GM19438 (cell line): ENCODE data around the gene GNAI3.

Experiments
- ATAC-seq: cut with Tn5 transposase; IDR thresholded peaks from one replicate; pipeline ENCODE4 v1.9.1; 2021; ENCODE audit warnings: low read depth; ENCODE audit not compliant: unreplicated experiment

GNAI3 gene

DNA sequence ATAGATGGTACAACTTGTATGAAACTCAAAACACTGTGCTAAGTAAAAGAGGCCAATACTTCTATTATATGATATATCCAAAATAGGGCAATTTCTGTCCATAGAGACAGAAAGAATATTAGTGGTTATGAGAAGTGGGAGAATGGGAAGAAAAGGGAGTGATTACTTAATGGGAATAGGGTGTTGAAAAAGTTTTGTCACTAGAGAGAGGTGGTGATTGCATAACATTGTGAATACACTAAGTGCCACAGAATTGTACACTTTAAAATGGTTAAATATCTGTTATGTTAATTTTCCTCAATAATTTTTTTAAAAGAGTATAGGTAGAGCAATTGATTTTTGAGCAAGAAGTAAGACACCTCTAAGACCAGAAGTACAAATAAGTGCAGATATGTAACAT, 41.3 kb downstream of the GNAI3 start:
- no peak for ATAC-seq

DNA sequence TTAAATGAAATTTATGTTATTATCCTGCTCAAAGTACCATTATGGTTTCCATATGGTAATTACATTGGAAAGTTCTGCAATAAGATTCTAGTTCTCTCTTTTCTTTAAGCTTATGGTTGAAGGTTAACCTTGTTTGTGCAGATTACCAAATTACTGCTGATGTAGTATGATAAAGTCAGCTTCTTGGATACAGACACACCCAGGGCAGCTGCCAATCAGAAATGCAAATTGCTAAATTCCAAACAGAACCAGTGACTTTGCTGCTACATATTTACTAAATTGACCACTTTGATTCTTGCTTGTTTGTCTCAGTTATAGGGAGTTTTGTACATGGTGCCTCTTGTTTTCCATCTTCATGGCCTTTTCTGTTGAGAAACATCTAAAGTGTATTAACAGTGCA, 44.5 kb downstream of the GNAI3 start:
- no peak for ATAC-seq

DNA sequence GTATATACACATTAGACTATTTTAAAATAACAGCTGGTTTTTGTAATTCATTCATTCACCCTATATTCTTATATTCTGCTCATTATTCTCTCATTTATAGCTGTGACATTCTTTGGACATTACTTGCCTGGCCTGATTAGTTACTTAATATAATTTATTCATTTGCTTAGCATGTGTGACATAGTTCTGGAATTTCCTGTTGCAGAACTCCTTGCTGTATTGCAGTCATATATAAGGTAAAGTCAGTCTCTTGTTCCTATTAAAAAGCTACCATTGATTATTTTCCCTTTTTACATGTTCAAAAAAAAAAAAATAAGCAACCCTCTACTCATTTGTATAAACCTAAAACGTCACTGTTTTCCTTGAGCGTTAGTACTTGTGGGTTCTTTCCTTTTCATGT, 47.1 kb downstream of the GNAI3 start:
- no peak for ATAC-seq

DNA sequence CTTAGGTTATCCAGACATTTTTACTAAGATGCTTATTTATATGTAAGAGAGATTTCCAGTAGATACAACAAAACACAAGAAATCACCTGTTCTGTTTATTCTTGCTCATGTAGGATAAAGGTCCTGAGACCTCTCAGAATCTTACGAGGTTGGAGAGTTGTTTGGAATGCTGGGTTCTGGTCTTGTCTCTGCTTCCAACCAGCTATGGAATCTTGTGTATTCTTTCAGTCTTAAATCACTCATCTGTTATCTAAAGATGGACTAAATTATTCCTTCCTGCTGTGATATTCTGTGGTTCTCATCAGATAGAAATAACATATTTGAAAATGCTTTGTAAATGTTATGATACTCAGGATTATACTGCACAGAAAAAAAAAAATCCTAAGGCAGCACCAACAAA, 49.7 kb downstream of the GNAI3 start:
- no peak for ATAC-seq

DNA sequence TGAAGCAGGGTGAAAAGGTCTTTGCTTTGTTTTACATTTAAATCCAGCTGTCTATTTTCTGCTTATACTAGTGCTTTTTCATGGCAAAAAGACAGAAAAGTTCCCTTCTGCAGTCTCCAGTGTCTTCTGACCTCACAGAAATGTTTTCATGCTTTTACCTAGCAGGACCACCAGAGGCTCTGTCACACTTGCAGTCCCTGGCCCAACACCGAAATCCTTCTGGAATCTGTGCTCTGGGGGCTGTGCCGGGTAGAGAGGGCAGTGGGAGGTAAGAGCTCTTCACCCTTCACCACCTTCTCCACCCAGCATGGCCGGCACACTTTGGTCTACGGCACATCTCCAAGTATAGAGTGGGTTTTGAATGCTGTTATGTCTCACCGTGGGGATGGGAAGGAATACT, 50.2 kb downstream of the GNAI3 start:
- ATAC-seq: no peak

DNA sequence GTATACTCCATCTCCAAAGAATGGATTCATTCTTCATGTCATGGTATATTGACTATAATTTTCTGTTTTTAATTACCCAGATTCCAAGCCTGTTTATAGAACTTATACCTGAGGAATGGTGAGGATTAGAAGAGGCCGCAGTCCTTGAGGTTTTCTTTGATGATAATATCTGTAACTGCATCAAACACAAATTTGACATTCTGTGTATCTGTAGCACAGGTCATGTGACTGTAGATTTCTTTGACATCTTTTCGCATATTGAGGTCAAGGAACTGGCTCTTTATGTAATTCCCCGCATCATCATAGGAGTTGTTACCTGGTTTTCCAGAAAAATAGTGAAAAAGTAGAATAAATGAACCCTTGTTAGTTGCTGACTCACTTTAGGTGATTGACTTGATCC, 54.8 kb downstream of the GNAI3 start:
- no peak for ATAC-seq

DNA sequence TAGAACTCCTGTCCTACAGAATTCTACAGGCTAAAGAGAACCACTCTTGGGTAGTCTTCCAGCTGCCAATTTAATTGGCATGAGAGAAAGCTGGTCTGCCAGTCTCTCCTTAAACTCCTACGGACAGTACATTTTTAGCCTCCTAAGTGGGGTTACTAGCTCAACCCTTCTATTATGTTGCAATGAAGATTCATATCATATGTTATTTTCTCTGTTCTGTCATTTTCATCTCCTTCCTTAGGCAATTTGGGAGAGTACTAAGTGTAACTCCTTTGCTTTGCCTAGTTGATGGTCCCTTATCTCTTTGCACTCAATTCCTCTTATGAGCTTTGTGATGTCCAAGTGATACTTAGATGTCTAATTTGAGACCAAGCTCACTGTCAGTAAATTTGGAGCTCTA, 57.0 kb downstream of the GNAI3 start:
- ATAC-seq: no peak

DNA sequence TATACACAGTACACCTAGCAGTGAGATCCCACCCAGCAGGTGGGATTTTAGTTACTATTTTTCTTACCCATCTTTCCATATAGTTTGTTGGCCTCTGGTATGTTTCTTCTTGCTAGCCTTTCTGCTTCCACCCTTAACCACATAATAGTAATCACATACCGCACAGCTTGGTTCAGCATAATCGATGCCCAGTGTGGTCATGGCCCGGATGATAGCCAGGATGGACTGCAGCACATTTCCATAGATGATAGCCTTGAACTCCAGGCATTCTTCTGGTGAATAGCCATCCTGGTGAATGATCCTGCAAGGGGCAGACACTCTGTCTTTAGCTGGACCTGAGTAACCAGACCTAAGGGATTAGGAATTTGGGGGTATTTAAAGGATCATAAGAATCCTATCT, 61.5 kb downstream of the GNAI3 start:
- ATAC-seq: no peak

DNA sequence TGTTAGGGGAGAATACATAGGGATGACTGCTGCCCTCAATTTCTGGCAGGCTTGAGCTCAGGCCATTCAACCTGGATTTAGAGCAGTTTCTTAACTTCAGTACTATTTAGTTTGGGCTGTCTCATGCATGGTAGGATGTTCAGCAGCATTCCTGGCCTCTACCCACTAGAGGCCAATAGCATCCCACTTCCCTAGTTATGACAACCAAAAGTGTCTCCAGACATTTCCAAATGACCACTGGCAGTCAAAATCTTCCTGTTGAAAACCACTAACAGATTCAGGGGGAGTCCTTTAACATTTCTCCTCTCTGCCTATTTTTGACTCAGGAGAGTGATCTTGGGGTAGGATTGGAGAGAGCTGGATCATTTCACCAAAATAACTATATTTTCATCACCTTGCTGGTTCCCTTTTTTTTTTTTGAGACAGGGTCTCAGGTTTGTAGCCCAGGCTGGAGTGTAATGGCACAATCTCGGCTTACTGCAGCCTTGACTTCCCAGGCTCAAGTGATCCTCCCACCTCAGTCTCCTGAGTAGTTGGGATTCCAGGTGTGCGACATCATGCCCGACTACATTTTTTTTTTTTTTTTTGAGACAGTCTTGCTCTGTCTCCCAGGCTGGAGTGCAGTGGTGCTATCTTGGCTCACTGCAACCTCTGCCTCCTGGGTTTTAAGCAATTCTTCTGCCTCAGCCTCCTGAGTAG, 62.3 kb downstream of the GNAI3 start:
- no peak for ATAC-seq

DNA sequence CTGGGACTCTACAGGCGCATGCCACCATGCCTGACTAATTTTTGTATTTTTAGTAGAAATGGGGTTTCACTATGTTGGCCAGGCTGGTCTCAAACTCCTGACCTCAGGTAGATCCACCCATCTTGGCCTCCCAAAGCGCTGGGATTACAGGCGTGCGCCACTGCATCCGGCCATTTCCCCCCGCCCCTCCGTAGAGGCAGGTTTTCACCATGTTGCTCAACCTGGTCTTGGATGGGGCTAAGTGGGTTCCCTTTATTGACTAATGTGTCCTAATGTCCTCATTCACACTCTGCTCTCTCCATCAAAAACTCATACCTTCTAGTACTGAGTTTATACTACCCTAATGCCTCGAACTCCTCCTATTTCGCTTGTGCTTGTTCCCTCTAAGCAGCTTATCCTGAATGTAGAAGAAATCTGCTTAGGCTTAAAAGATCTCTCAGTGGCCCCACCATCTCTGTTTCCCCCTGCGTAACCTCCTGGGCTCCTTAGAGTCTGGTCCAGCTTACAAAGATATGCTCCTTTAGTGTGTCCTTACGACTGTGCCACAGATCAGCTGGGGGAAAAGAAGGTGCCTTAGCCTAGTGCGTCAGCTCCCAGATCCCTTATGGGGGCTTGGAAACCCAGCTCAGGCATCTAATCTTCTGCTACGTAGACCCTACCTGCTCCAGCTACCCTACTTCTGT, 63.0 kb downstream of the GNAI3 start:
- no peak for ATAC-seq

DNA sequence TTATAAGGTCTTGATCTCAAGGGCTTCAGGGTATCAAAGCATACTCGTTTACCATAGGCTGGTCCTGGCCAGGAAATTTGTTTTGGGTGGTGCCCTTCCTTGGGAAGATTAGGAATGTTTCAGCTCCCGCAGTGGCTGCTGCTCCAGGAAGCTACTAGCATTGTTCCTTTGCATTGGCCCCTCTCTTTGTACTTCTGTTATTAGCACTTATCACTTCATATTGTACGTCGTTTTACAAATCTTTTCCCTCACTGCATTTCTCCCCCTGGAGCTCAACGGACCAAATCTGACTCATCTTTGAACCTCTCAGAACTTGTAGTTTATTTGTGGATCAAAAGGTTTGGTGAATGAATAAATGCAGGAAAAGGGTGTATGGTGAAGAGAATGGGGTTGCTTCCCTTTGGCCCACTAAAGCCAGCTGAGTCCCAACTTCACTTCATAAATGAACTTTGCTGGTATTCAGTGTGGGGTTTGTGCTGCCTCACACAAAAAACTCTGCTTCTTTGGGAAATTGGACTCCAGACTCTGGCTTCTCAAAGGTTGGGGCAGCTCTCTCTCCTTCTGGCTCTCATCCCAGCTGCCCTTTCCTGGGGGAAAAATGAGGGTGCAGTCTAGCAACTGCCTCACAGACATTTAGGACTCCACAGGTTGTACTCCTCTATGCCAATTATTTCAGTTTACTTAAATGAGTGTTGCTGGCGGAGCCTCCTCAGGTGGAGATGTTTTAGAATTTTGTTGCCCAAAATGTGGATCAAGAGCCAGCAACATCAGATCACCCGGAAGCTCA, 65.1 kb downstream of the GNAI3 start:
- ATAC-seq: no peak

DNA sequence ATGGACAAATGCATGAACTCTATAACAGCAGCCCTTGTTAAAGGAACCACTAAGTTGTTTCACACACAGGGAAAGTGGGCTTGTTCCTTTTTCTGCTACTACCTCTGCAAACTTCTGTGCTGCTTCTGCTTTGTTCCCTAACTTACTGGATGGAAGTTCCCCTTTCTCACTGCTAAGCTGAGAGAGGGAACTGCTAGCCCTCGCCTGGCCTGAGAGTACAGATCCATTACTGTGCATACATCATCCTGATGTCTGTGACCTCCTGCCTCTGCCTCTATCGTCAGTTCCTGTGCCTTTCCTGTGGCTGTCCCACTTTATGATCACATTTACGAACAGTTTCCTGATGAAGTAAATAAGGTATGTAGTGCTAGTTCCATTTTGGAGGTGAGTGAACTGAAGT, 67.5 kb downstream of the GNAI3 start:
- ATAC-seq: no peak

DNA sequence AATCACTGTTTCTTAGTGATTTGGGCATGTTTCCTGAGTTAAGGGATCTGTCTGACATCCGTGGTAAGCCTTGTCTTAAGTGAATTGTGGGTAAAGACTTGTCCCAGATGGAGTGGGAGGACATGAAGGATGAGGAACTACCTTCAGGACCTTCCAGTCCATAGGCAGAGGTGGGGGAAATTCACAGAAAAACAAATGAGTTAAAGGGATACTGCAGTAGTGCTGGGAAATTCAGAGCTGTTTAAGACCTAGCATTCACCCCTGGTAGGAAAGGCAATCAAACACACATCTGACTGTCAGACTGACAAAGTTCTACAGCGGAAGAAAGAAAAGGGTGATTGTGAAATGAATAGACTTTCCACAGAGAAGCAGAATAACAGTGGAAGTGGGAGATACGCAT, 68.0 kb downstream of the GNAI3 start:
- no peak for ATAC-seq

DNA sequence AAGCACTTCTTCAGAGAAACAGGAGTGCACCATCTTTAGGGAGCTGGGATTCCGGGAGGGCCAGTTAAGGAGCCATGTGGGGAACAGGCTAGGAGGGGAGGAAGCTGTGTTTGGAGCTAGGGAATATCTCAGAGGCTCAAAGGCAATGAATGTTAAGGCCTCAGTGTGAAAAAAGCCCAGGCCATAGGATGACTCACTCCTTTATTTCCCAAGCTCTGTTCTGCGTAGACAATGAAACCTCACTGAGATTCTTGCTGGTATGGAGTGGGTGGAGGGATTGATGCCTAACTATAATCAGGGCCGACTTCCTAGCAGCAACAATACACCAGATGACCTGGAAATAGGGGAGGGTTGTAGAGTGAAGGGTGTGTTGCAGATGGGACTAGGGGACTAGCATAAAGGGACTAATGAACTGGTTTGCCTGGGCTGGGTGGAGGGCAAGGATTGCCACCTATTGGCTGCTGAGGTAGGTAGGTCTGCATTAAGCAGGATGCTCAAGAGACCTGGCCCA, 68.9 kb downstream of the GNAI3 start:
- no peak for ATAC-seq

DNA sequence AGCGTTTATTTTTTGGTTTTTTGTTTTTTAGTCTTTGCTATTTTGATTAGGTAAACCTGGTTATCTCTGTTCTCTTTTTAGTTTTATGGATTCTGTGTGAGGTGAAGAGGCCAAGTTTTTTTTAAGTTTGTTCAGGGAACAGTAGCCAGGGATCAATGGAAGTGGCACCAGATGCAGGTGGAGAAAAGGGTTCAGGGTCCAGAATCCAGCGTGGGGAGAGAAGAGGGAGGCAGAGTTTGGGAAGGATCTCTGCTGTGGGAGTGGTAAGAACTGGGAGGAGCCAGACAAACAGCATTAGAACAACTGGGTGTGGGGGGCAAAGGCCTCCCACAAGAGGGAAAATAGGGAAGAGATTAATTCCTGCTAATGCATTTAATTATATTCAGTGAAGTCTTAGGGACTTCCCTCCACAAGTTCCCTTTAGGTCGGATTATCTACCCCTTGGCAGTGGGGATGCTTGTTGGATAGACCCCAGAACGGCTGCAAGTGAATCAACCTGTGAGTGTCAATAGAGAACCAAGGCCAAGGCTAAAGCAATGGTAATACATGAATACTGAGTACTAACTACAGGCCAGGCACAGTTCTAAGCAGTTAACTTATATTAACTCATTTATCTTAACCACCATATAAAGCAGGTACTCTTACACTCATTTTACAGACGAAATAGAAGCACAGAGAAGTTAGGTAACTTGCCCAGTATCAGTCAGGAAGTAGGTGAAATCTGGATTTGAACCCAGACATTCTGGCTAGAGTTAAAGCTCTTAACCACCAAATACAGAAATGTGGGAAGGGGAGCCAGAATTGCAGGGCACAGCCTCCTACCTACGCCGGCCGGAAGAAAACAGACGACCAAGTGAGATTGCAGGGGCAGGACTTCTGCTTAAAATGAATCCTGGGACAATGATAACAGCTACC, 70.5 kb downstream of the GNAI3 start:
- ATAC-seq: peak; percentile 3

DNA sequence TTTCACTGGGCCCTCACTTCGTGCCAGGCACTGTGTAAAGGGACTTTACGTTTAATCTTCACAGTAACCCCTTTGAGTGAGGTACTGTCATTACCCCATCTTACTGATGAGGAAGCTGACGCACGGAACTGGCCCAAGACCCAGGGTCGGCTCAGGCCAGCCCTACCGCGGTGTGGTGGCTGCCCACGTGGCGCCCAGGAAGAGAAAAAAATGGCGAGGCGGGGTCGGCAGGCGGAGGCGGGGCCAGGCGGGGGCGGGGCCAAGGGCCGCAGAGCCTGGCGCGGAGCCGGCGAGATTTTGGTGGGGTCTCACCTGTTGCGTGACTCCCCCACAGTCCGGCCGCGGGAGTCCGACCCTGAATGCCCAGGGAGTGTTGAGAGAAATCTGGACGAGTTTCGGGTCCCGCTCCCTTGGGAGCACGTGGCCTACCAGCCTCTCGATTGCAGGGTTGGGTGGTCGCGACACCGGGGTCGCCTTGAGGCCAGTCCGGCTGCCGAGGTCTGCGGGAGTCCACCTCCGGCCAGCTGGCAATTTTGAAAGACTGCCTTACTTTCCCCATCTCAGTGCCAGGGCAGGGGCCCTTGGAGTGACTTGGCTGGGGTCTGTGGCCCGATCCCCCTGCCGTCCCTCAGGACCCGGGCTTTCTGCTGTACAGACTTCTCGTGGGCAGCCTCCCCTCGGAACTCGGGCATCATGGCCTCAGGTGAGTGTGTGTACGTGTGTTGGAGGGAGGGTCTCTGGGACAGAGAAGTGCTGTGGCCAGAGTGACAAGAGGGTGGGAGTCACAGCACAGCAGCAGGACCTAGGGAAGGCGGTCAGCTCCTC, 71.4 kb downstream of the GNAI3 start, which contains the start of the genes AMPD2 and GNAT2:
Gene AMPD2, plus strand, starts transcription at position 262 of the 825 bp plus-strand sequence. CDS start 1,339 bp downstream, outside the sequence.
Gene GNAT2, minus strand, starts transcription at position 41 of the 825 bp plus-strand sequence. CDS start 6,746 bp downstream, outside the sequence.
- ATAC-seq: peak; percentile 45

DNA sequence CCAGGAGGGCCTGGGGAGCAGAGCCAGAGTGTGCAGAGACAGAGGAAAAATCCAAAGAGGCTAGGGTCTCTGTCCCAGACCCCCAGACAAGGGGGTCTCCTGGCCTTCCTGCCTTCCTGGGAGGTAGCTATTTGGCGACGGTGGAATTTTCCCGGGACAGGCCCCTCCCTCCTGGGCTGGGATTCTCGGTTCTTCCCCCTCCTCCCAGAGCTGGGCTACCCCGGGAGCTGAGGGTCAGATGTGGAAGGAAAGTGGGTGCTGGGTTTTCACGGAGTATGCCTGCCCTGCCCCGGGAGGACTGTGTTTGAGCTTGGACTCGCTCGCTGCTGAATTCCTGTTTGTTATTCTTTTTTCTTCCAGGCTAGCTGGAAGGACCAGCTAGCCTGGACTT, 72.0 kb downstream of the GNAI3 start:
- peak; percentile 2 for ATAC-seq

DNA sequence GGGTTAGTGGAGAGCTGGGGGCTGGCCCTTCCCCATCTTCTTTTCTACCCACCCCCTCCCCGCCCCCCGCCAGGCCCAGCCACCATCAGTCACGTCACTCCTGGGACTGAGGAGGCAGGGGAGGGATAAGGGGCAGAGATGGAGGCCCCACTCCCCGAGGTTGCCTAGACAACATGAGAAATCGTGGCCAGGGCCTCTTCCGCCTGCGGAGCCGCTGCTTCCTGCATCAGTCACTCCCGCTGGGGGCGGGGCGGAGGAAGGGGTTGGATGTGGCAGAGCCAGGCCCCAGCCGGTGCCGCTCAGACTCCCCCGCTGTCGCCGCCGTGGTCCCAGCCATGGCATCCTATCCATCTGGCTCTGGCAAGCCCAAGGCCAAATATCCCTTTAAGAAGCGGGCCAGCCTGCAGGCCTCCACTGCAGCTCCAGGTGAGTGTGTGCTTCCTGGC, 72.4 kb downstream of the GNAI3 start:
- peak; percentile 65 for ATAC-seq
